ENCODE results near the gene SIRT4. TPM values are rescaled to one million over a fixed set of nuclear protein-coding genes. Genes with fewer than 3 reads are reported as not detected.

SIRT4 gene
- polyA plus RNA-seq, 1 of the 3 experiments (the other 2 are of a cell fraction) = 1.1 TPM

- no peak for TF ChIP-seq FOXJ3 (CRISPR knock-in tag; IDR thresholded peaks at IDR 0.05)
- no peak for TF ChIP-seq FOXM1 (IDR thresholded peaks at IDR 0.05; ENCODE audit: low read depth)
- TF ChIP-seq GABPA (IDR thresholded peaks at IDR 0.05; ENCODE audit: low read depth) = no peak
- TF ChIP-seq YY1 (IDR thresholded peaks at IDR 0.05; ENCODE audit: low read depth) = no peak
- TF ChIP-seq TCF12 (IDR thresholded peaks at IDR 0.05) = no peak
These were observed 47.3 kb upstream of the SIRT4 start (continued) for GRCh38 chr12:120254809-120255208.

- H4K20me1 ChIP-seq (ENCODE audit: insufficient read depth) = peaks cover 72% of the 10 kb centered on the region
- TF ChIP-seq ZBTB33 (IDR thresholded peaks at IDR 0.05; ENCODE audit: borderline replicate concordance, low read depth) = 0 out of 2 replicates have a peak, but pooled peaks have one; percentile 26
- no peak for TF ChIP-seq MXI1 (IDR thresholded peaks at IDR 0.05; ENCODE audit: low read depth, low read length)
- TF ChIP-seq CTCF (IDR thresholded peaks at IDR 0.05) = peak; percentile 25
- no peak; the same call in 1 of the 2 replicates for TF ChIP-seq RCOR1 (IDR thresholded peaks at IDR 0.05; ENCODE audit: low read length)
- peak; percentile 97 for TF ChIP-seq NFIC (IDR thresholded peaks at IDR 0.05; ENCODE audit: borderline replicate concordance)
- no peak; the same call in 1 of the 2 replicates for TF ChIP-seq FOSL2 (IDR thresholded peaks at IDR 0.05; ENCODE audit: borderline replicate concordance, low read depth)
- no peak for TF ChIP-seq MEF2A (IDR thresholded peaks at IDR 0.05; ENCODE audit: borderline replicate concordance, low read depth)
- no peak; the same call in 1 of the 2 replicates for TF ChIP-seq REST (IDR thresholded peaks at IDR 0.05; ENCODE audit: low read depth, low read length)
- peak; percentile 84 for TF ChIP-seq MAX (IDR thresholded peaks at IDR 0.05; ENCODE audit: low read depth)
- TF ChIP-seq ELF1 (IDR thresholded peaks at IDR 0.05) = no peak
- TF ChIP-seq SMC3 (IDR thresholded peaks at IDR 0.05; ENCODE audit: low read depth, low read length) = no peak
- no peak for TF ChIP-seq GATA2 (CRISPR knock-in tag; IDR thresholded peaks at IDR 0.05)
- no peak for TF ChIP-seq RFX5 (IDR thresholded peaks at IDR 0.05; ENCODE audit: low read length)
- TF ChIP-seq YY1 (IDR thresholded peaks at IDR 0.05; ENCODE audit: low read depth) = peak; percentile 50; the same call in 1 of the 2 replicates
- no peak for TF ChIP-seq FOXJ3 (CRISPR knock-in tag; IDR thresholded peaks at IDR 0.05)
- TF ChIP-seq NRF1 (IDR thresholded peaks at IDR 0.05; ENCODE audit: low read depth, low read length) = no peak
- no peak for TF ChIP-seq USF1 (IDR thresholded peaks at IDR 0.05; ENCODE audit: borderline replicate concordance, low read depth)
- TF ChIP-seq TEAD4 (IDR thresholded peaks at IDR 0.05; ENCODE audit: borderline replicate concordance, insufficient read depth) = peak; percentile 75; the same call in 1 of the 2 replicates
- TF ChIP-seq CHD2 (IDR thresholded peaks at IDR 0.05; ENCODE audit: low read length, partially characterized antibody) = peak; percentile 79
- TF ChIP-seq RAD21 (IDR thresholded peaks at IDR 0.05; ENCODE audit: low read length) = no peak
These were observed 44.9 kb upstream of the SIRT4 start for GRCh38 chr12:120257041-120257821.

More at GRCh38 chr12:120257041-120257821, 44.9 kb upstream of the SIRT4 start:
- Histone ChIP-seq H3K36me3 (replicated peaks in 1 of 2; ENCODE audit: control insufficient read depth in 1 of 2, insufficient read depth in 2 of 2, low read length in 1 of 2) (peaks cover 2 to 30% of the 10 kb centered on the region in 2 experiments), H3K4me1 (ENCODE audit: control insufficient read depth in 1 of 2, insufficient read depth in 2 of 2, low read depth in 1 of 2, low read length in 1 of 2) (peaks cover 12 to 41% of the 10 kb centered on the region in 2 experiments; a peak in 3 of 4 replicates), H3K79me2 (ENCODE audit: insufficient read depth) (peaks cover 98% of the 10 kb centered on the region), H3K9me3 (no peaks in the 10 kb centered on the region), H3K4me2 (peak overlapping the region; percentile 80), H3K4me3 (ENCODE audit: low read depth in 2 of 2, low read length in 1 of 2) (peak overlapping the region in 1 of 2 experiments; percentile 36; a peak in 1 of 4 replicates), H3K9ac (peak overlapping the region; percentile 35; the same call in 1 of the 2 replicates), H3K27me3 (ENCODE audit: insufficient read depth) (no peaks in the 10 kb centered on the region), H3K27ac (ENCODE audit: low read depth in 2 of 2, low read length in 1 of 2) (peak overlapping the region; percentile 62 to 92), H2AFZ (ENCODE audit: low read depth) (no peak overlapping the region), H3F3A (replicated peaks; ENCODE audit: insufficient read depth) (peaks cover 45% of the 10 kb centered on the region), H3K9me2 (no peaks in the 10 kb centered on the region)
- ChIA-PET POLR2A (interaction anchor here (0.8 to 2.4 kb wide), 5 partner anchors 8 to 56 kb away, joined by 3 to 22 read pairs (median 5); partner anchors contain the start of genes PXN, RNU4-1, RNU4-2 and RPLP0), CTCF (interaction anchor here (1.0 to 21.5 kb wide), 5 partner anchors 9 to 56 kb away, joined by 3 to 618 read pairs (median 7); partner anchors contain the start of genes PXN and SIRT4)
- DNase-seq = peak; percentile 54
- 22% methylated on average over 9 of the region's 9 CpGs for WGBS (ENCODE audit: low lambda C conversion rate)

Data from SK-N-SH (cell line).